B cell (primary cell): Measurements from ENCODE around the gene PCDHA11. TPM values are rescaled to one million over a fixed set of nuclear protein-coding genes. Genes with fewer than 3 reads are reported as not detected.

ENCODE experiments used
- ATAC-seq: fragments of 200-7000 bp; cut with Tn5 transposase; one replicate; pipeline ENCODE4 v1.10.0; 2021; ENCODE audit warnings: low read depth, mild to moderate bottlenecking, moderate number of reproducible peaks, moderate library complexity
- CTCF ChIA-PET: fragments of 350-600 bp; sonication (Branson Sonifier 250); formaldehyde crosslinking; loops from one replicate; lab custom pipeline; 2021; ENCODE audit warnings: antibody characterized with exemption, inconsistent platforms; lab: Charles Lee
- POLR2A ChIA-PET: fragments of 350-600 bp; sonication (Branson Sonifier 250); formaldehyde crosslinking; loops from one replicate; lab custom pipeline; 2021; ENCODE audit warnings: antibody characterized with exemption; lab: Charles Lee
- DNase-seq: peaks from one replicate; pipeline ENCODE4 v3.0.0; 2013
- H2AFZ ChIP-seq: 2 replicates; pipeline ENCODE4 v1.6.1; 2012; ENCODE audit warnings: mild to moderate bottlenecking, low read depth, low read length; ENCODE audit not compliant: insufficient read depth, poor library complexity, severe bottlenecking
- H3K27ac ChIP-seq, 2 donors: 1 replicate in 1 of 2; 2 replicates in 1 of 2; pipeline ENCODE4 v1.5.1; 2012 to 2013; ENCODE audit warnings: low read length in 2 of 2, mild to moderate bottlenecking in 2 of 2, moderate library complexity in 1 of 2
- H3K27me3 ChIP-seq, 4 experiments: fragments of 200-600 bp in 1 of 4; sonication (generic) in 1 of 4; replicated peaks in 1 of 4; 1 replicate in 2 of 4; 2 replicates in 2 of 4; pipeline versions ENCODE4 v1.6.1 to v1.7.0; 2013 to 2016; ENCODE audit warnings: low read length in 3 of 4, mild to moderate bottlenecking in 2 of 4, mixed read lengths in 1 of 4, moderate library complexity in 1 of 4; ENCODE audit not compliant: insufficient read depth in 4 of 4, control insufficient read depth in 3 of 4; ENCODE audit errors: control extremely low read depth in 1 of 4
- H3K36me3 ChIP-seq, 2 experiments: replicated peaks in 1 of 2; 1 replicate in 1 of 2; 2 replicates in 1 of 2; pipeline versions ENCODE4 v1.6.1 to v1.7.1; 2013; ENCODE audit warnings: low read length in 1 of 2; ENCODE audit not compliant: insufficient read depth in 2 of 2, control insufficient read depth in 1 of 2; ENCODE audit errors: control extremely low read depth in 1 of 2, extremely low read depth in 1 of 2
- H3K4me1 ChIP-seq, 2 donors: fragments of 200-600 bp in 1 of 2; sonication (generic) in 1 of 2; 1 replicate in 1 of 2; 2 replicates in 1 of 2; pipeline versions ENCODE4 v1.5.1 to v1.6.1; 2013 to 2017; ENCODE audit warnings: low read length in 2 of 2; ENCODE audit not compliant: control insufficient read depth in 2 of 2, insufficient read depth in 2 of 2
- H3K4me2 ChIP-seq: replicated peaks from 2 replicates; pipeline ENCODE3; 2012; ENCODE audit warnings: mild to moderate bottlenecking, low read depth, low read length; ENCODE audit not compliant: poor library complexity, severe bottlenecking
- H3K4me3 ChIP-seq, 5 experiments: fragments of 200-600 bp in 1 of 5; sonication (generic) in 1 of 5; 1 replicate in 3 of 5; 2 replicates in 2 of 5; pipeline versions ENCODE4 v1.5.1 to v1.7.0; 2011 to 2016; ENCODE audit warnings: low read length in 4 of 5, mild to moderate bottlenecking in 4 of 5, low read depth in 2 of 5, control low read depth in 1 of 5, moderate library complexity in 1 of 5; ENCODE audit not compliant: insufficient read depth in 1 of 5; ENCODE audit errors: control extremely low read depth in 1 of 5, extremely low read depth in 1 of 5
- H3K79me2 ChIP-seq: fragments of 200-600 bp; sonication (generic); one replicate; pipeline ENCODE4 v1.6.0; 2016; ENCODE audit warnings: low read length; ENCODE audit not compliant: control insufficient read depth, insufficient read depth
- H3K9ac ChIP-seq: fragments of 200-600 bp; sonication (generic); 2 replicates; pipeline ENCODE4 v1.6.1; 2017; ENCODE audit warnings: mild to moderate bottlenecking, low read length, moderate library complexity
- H3K9me3 ChIP-seq, 3 donors: one replicate each; pipeline versions ENCODE4 v1.6.1 to v1.7.1; 2013; ENCODE audit warnings: low read length in 2 of 3; ENCODE audit not compliant: control insufficient read depth in 2 of 3, insufficient read depth in 1 of 3; ENCODE audit errors: control extremely low read depth in 1 of 3
- H4K20me1 ChIP-seq: 2 replicates; pipeline ENCODE4 v1.6.0; 2012; ENCODE audit warnings: mild to moderate bottlenecking, low read length; ENCODE audit not compliant: insufficient read depth, control insufficient read depth, poor library complexity, severe bottlenecking
- H3K27ac Mint-ChIP-seq: one replicate; pipeline ENCODE4 v1.8.0; 2021; ENCODE audit warnings: mixed read lengths
- H3K27me3 Mint-ChIP-seq: one replicate; pipeline ENCODE4 v1.8.0; 2021; ENCODE audit warnings: mixed read lengths
- H3K4me1 Mint-ChIP-seq: one replicate; pipeline ENCODE4 v1.8.0; 2021; ENCODE audit warnings: mixed read lengths
- H3K4me3 Mint-ChIP-seq: one replicate; pipeline ENCODE4 v1.8.0; 2021; ENCODE audit warnings: mixed read lengths
- H3K9me3 Mint-ChIP-seq: one replicate; pipeline ENCODE4 v1.8.0; 2022; ENCODE audit warnings: mixed read lengths; ENCODE audit not compliant: insufficient read depth
- EZH2 ChIP-seq: IDR thresholded peaks from 2 replicates; pipeline ENCODE4 v1.6.1; 2012; ENCODE audit warnings: borderline replicate concordance, low read depth, mild to moderate bottlenecking, moderate library complexity, low read length; ENCODE audit not compliant: insufficient read depth, poor library complexity, severe bottlenecking
- WGBS: methylation state at CpG from one replicate; pipeline ENCODE4 v1.1.5; 2013; ENCODE audit warnings: missing lambda C conversion rate; ENCODE audit not compliant: insufficient coverage; 5-methylcytosine and 5-hydroxymethylcytosine counted together
- intact Hi-C: fragments of 100-400 bp; cut with micrococcal nuclease; formaldehyde crosslinking; loops from one replicate; pipeline ENCODE4 v1.10.0; 2022
- polyA plus RNA-seq: library from polyadenylated mRNA; depleted of rRNA; stranded (reverse); fragments of >200 nt; gene quantifications from 2 replicates; pipeline ENCODE4 v1.2.3, GENCODE V29; 2012
- total RNA-seq, 2 donors: library from RNA; stranded (reverse); fragments of 120-200 nt in 1 of 2; gene quantifications; 1 replicate in 1 of 2; 2 replicates in 1 of 2; pipeline versions ENCODE4 v1.2.3 to v1.2.4, GENCODE V29; 2013 to 2022
- TF ChIP-seq, protein P1 (sequence below): fragments of 200-600 bp; IDR thresholded peaks from one replicate; pipeline ENCODE4 v1.8.0; 2022; ENCODE audit warnings: antibody characterized with exemption, mild to moderate bottlenecking

PCDHA11 gene
- total and polyA plus RNA-seq, 2 donors (not counting 1 experiment from before 2014, with no cell fraction given): not detected

GRCh38 chr5:140883927-140884697 is 15.4 kb downstream of the PCDHA11 start:
- Histone ChIP-seq H2AFZ (no peak overlapping the region), H3K27me3 (peaks cover 0 to 13% (median 3%) of the 10 kb centered on the region in 4 experiments), H3K4me2 (no peak overlapping the region), H3K4me3 (no peak overlapping the region), H3K79me2 (no peaks in the 10 kb centered on the region), H3K9ac (no peak overlapping the region), H3K9me3 (peaks cover 3 to 27% (median 9%) of the 10 kb centered on the region in 3 donors), H3K27ac (no peak overlapping the region), H3K36me3 (no peaks in the 10 kb centered on the region), H3K4me1 (no peaks in the 10 kb centered on the region), H4K20me1 (no peaks in the 10 kb centered on the region)
- WGBS: 59% methylated on average over 79 of the region's 79 CpGs
- ATAC-seq (no peak), DNase-seq (no peak)
- CTCF ChIA-PET: no interaction called here
- intact Hi-C loops: no loop called here
- H3K4me3 Mint-ChIP-seq: no peak overlapping the region
- H3K4me1 Mint-ChIP-seq: no peaks in the 10 kb centered on the region
- no peak overlapping the region for H3K27ac Mint-ChIP-seq
- H3K27me3 Mint-ChIP-seq: peaks cover 20% of the 10 kb centered on the region
- TF ChIP-seq, protein P1, sequence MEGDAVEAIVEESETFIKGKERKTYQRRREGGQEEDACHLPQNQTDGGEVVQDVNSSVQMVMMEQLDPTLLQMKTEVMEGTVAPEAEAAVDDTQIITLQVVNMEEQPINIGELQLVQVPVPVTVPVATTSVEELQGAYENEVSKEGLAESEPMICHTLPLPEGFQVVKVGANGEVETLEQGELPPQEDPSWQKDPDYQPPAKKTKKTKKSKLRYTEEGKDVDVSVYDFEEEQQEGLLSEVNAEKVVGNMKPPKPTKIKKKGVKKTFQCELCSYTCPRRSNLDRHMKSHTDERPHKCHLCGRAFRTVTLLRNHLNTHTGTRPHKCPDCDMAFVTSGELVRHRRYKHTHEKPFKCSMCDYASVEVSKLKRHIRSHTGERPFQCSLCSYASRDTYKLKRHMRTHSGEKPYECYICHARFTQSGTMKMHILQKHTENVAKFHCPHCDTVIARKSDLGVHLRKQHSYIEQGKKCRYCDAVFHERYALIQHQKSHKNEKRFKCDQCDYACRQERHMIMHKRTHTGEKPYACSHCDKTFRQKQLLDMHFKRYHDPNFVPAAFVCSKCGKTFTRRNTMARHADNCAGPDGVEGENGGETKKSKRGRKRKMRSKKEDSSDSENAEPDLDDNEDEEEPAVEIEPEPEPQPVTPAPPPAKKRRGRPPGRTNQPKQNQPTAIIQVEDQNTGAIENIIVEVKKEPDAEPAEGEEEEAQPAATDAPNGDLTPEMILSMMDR: no peak
- TF ChIP-seq EZH2: no peak
- H3K9me3 Mint-ChIP-seq: peaks cover 8% of the 10 kb centered on the region
- POLR2A ChIA-PET: no interaction called here

DNA sequence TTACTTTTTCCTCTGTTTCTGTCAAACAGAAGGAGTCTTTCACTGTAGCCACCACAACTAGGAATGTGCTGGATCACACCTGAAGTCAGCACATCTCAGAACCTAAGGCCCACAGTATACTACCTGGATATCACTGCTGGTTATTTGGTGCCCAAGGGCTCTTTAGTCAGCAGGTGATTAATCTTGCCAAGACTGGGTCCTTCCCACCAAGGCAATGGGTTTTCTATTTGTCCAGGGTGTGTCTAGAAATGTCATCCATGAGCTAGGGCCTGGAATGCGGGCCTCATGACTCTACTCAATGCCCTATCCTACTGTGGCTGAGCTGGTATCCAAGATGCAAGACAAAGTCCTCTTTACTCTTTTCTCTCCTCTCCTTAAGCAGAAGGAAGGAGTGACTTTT is 47.6 kb downstream of the PCDHA11 start:
- no peak for ATAC-seq
- CTCF ChIA-PET: no interaction called here
- Mint-ChIP-seq H3K27ac (no peak overlapping the region), H3K9me3 (peaks cover under 1% of the 10 kb centered on the region), H3K4me3 (no peak overlapping the region), H3K4me1 (no peaks in the 10 kb centered on the region), H3K27me3 (peaks cover 4% of the 10 kb centered on the region)
- POLR2A ChIA-PET: no interaction called here
- H3K4me1 ChIP-seq: no peaks in the 10 kb centered on the region
- DNase-seq: no peak
- H3K27me3 ChIP-seq: no peaks in the 10 kb centered on the region
- H3K9ac ChIP-seq: no peak overlapping the region
- H4K20me1 ChIP-seq: no peaks in the 10 kb centered on the region
- H3K27ac ChIP-seq: no peak overlapping the region
- no CpG with 5 or more reads among the region's 1 CpG for WGBS
- no peak overlapping the region for H3K4me3 ChIP-seq
- intact Hi-C loops: no loop called here
- peaks cover 0 to 17% (median 0%) of the 10 kb centered on the region in 3 donors for H3K9me3 ChIP-seq
- TF ChIP-seq EZH2: no peak
- TF ChIP-seq, protein P1: no peak
- H3K79me2 ChIP-seq: no peaks in the 10 kb centered on the region
- no peak overlapping the region for H2AFZ ChIP-seq
- no peaks in the 10 kb centered on the region for H3K36me3 ChIP-seq
- no peak overlapping the region for H3K4me2 ChIP-seq
